NCI-H2227 (cell line): ENCODE measurements around the gene DLEC1.

Experiments used
- DNase-seq: peaks from one replicate; lab custom pipeline; 2025; ENCODE audit not compliant: unreplicated experiment; lab: John Stamatoyannopoulos, UW

DLEC1 gene

DNA sequence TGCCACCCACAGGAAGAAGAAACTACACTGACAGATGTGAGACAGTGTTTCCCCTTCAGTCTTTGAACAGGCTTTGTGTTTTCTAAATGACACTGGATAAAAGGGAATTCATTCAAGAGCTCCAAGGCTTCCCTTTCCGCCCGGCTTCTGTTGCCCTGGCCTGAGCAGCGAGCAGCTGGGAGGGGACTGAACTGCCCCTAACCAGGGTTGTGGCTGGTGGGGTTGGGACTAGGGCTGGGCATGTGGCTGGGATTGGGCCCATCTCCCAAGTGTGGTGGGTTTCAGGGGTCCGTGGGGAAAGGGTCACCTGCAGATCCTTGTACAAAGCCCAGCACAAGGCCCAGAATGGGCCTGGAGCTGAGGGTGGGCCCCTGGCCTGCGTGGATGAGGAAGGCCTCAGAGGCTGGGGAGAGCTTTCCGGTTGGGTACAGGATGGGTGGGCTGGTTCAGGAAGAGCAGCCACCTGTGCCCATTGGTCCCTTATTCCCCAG is 38.0 kb upstream of the DLEC1 start:
- DNase-seq = no peak

DNA sequence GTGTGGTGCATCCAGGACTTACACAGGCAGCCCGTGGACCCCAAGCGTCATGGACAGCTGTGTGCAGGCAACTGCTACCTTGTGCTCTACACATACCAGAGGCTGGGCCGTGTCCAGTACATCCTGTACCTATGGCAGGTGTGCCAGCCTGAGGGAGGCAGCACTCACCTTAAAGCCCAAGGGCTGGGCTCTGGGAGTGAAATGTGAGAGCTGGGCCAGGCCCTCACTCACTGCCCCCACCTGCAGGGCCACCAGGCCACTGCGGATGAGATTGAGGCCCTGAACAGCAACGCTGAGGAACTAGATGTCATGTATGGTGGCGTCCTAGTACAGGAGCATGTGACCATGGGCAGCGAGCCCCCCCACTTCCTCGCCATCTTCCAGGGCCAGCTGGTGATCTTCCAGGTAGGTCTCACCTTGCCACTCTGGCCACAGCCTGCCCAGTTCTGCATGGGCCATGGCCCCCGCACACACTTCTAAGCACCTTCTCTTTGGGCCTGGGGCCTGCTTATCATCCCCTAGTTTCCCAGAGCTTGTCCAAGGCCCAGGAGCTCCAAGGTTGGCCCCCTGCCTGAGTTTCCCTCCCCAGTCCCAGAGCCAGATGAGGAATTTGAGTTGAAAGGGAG is 37.4 kb upstream of the DLEC1 start:
- DNase-seq = no peak

DNA sequence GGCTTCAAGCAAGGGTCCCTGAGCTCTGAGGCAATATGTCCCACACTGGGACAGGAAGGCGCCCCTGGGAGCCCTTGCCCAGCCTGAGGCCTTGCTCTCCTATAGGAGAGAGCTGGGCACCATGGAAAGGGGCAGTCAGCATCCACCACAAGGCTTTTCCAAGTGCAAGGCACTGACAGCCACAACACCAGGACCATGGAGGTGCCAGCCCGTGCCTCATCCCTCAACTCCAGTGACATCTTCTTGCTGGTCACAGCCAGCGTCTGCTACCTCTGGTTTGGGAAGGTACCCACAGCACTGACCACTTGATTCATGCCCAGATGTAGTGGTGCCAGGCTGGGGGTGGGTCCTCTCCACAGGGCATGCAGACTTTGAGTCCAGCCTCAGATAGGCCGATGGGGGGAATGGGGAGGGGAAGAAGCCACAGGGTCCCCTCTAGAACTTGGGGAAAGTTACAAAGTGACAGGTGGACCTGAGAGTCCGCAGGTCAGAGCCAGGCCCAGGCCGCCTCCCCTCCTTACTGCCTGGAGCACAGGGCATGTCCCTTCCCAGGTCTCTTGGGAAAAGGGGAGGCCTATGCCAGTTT is 36.6 kb upstream of the DLEC1 start:
- no peak for DNase-seq

DNA sequence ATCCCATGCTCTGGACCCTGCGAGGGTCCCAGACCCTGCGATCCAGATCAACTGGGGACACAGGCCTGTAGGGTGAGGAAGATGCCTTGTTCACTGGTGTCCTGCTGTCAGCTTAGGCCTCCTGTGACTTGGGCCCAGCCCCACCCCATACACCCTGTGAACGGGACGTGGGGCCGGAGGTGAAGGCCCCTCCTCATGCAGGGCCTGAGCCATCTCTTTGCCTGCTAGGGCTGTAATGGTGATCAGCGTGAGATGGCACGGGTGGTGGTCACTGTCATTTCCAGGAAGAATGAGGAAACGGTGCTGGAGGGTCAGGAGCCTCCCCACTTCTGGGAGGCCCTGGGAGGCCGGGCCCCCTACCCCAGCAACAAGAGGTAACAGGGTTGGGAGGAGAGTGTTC is 36.1 kb upstream of the DLEC1 start:
- DNase-seq = no peak

DNA sequence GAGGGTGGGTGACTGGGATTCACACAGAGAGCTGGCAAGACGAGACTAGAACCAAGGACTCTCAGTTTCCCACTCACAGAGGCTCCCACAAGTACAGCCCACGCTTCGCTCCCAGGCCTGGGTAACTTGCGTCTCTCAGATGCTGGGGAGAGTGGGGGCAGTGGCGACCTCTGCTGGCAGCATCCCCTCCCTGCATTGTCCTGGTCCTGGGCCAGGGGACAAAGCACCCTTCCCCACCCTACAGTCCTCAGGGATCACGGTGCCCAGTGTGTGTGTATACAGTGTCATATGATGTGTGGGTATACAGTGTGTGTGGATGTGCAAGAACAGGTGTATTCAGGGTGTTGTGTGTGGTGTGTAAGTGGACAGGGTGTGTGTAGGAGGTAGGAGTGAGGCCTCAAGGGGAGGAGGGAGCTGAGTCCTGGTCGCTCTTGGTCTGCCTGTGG is 35.6 kb upstream of the DLEC1 start:
- DNase-seq = peak; percentile 28

DNA sequence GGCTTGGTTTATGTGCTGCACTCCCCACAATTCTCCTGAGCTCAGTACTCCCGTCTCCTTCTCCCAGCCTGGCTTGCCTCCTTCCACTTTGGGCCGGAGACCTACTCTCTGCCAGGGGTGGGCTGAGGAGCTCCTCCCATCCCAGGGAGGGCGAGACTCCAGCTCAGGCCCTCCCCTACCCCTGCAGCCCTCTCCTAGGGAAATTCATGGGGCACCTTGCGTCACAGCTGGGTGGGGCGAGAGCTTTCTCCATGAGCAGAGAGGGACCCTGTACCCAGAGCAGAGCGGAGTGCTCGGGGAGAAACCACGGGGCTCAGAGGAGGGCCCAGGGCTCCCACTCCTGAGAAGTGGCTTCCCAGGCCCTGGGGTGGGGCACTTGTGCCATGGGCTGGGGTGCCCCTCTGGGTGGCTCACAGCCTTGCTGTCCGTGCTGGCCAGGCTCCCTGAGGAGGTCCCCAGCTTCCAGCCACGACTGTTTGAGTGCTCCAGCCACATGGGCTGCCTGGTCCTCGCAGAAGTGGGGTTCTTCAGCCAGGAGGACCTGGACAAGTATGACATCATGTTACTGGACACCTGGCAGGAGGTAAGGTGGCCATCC is 35.1 kb upstream of the DLEC1 start:
- no peak for DNase-seq

DNA sequence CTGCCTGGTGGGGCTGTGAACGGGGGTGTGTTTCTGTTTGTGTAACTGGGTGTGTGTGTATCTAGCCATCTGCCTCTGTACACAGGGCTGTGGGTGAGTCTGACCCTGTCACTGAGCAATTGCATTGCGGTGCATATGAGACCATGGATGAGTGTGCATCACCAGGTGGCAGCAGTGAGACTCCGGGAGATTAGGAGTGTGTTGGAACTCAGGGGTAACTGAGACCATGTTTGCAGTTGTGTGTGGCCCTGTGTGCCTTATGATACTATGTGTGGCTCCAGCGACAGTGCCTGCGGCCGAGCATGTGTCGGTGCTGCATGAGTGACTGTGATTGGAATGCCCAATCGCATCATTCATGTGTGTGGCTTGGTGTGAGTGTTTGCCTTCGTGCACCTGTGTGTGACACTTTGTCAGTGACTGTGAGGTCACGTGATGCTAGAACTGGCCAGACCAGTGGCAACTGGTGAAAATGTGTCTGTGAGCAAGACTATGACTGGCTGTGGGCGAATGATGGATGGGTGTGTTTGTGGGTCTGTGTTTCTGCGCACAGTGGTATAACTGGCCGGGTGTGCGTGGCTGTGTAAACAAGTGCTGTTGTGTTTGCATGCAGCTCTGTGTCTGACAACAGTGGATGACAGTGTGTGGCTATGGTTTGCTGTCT is 34.5 kb upstream of the DLEC1 start:
- peak; percentile 58 for DNase-seq

DNA sequence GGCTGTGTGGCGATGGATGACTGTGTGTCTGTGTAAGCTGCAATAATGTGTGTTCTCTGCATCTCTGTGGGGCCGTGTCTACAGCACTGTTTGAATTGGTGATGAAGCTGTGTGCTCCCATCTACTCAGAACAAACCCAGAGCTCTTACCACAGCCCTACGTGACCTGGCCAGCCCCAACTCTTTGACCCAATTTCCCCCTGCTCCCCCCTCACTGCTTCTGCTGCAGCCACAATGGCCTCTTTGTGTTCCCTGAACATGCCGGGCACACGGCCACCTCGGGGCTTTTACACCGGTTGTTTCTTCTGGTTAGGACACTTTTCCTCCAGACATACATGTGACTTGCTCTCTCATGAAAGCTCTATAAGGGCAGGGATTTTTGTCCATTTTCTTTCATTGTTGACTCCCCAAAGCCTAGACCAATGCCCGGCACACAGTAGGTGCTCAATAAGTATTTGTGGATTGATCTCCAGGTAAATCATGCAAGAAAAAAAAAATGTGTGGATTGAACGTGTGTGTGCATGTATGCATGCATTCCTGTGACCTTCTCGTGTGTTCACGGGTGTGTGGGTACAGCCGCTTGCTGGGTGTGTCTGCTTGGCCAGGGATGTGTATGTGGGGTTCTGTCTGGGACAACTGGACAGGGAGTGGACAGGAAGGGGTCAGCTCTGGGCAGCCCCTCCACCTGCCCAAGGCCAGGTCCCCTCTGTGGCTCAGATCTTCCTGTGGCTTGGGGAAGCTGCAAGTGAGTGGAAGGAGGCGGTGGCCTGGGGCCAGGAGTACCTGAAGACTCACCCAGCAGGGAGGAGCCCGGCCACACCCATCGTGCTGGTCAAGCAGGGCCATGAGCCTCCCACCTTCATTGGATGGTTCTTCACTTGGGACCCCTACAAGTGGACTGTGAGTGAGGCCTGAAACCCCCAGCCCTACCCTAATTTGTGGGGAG is 33.7 kb upstream of the DLEC1 start:
- DNase-seq = no peak

DNA sequence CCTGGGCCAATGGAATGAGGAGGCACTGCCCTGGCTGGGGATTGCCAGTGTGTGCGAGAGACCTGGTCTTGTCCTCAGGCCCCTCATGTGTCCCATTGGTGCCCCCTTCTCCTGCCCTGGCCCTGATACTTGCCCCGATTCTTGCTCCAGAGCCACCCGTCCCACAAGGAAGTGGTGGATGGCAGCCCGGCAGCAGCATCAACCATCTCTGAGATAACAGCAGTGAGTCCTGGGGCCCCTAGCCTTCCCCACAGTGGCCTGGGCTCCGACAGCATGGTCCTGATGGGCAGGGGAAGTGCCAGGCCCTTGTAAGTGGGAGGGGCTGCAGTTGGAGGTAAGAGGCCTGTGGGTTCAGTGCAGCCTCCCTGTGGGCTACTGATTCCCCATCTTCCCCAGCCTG is 33.0 kb upstream of the DLEC1 start:
- DNase-seq = no peak

DNA sequence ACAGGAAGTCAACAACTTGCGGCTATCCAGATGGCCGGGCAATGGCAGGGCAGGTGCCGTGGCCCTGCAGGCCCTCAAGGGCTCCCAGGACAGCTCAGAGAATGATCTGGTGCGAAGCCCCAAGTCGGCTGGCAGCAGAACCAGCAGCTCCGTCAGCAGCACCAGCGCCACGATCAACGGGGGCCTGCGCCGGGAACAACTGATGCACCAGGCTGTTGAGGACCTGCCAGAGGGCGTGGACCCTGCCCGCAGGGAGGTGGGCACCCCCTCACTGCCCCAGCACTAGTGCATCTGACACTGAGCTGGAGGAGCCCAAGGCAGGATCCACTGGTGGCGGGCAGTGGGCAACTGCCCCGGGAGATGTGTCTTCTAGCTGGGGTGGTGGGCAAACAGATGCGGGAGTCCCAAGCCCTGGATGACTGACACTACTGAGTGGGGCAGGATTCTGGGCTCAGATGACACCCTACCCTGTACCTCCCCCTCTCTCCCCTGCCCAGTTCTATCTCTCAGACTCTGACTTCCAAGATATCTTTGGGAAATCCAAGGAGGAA is 32.5 kb upstream of the DLEC1 start:
- no peak for DNase-seq

DNA sequence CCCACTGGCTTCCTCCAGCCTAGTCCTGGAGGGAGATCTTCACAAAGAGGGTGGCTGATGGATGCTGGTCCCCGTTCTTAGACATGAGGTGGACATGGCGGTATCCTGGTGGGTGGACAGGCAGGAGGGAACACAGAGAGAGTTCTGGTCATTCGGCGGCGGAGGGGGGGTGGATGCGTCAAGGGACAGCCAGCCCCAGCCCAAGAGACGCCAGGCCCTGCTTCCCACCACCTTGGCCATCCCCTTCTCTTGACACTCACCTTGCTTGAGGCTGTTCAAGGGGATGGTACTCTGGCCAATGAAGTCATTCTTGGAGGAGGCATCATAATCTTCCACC is 31.3 kb upstream of the DLEC1 start:
- no peak for DNase-seq

DNA sequence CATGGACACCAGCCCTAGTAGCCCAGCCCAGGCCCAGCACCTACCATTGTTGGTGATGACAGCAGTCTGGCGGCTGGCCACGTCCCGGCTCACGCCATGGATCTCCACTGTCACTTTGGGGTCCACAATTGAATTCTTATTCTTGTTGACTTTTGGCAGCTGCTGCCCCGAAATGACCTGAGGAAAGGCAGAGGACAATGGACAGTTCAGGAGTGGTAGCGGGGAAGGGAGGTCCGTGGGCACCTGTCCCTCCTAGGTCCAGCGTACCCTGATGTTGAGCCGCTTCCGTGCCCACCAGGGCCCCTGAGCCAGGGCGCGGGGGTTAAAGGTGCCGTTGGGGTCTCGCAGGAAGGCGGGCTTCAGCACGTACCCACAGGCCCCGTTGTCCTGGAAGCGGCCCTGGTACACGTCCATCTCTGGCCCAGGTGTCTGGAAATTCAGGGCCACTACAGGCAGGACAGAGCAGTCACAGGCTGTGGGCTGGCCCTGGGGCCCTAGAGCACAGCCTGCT is 30.8 kb upstream of the DLEC1 start:
- DNase-seq = no peak

DNA sequence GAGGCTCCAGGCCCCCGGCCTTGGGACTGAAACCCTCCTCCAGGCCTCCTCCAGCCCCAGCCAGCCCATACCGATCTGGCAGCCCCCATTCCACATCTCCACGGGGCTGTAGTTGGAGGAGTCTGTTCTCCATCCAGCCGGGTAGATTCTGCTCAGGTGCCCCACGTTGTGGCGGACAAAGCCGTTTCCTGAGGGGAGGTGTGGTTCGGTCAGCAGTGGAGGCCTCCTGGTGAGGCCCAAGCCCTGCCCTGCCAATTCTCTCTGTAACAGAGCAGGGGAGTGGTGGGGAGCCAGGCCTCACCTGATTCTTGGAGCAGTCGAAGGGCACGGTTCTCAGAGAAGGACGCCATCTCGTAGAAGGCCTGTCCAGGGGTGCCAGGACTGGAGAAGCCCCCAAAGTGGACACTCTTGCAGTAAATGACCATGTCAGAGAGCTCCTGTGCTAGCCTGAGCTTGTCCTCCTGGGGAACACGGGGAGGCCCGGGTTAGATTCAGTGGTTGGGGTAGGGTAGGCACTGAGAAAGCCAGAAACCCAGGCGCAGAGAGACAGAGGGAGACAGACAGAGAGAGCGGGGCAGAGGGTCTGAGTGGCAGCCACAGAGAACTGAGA is 29.9 kb upstream of the DLEC1 start:
- DNase-seq = no peak

DNA sequence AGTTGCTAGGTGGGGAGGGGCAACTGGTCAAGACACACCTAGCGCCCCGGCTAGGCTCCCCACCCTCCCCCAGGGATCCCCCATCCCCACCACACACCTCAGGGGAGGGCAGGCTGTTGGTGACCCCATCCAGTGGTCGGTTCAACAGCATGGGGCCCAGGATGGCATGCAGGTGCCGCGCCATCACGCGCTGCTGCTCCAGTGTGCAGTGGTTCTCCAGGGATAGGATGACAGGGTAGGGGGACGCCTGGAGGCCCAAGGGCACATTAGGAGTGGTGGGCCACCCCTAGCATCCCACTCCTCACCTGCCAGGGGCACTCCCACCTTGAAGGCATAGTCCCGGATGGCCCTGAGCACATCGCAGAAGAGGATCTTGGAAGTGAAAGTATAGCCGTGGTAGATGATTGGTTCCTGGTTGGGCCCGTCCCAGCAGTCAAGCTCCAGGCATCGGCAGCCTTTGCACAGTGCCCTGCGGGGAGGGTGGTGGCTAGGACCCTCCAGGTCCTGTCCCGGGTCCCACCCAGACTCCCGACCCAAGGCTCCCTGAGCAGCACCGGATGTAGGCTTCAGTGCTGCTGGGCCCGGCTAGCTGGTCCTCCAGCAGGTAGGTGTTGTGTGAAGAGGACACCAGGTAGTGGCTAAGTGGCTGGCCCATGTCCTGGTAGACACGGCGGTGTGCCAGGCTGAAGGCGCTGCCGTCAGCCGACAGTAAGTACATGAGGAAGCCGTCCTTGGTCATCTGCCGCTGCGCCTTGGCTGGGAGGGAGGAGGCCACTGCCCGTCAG is 29.0 kb upstream of the DLEC1 start:
- DNase-seq = no peak

DNA sequence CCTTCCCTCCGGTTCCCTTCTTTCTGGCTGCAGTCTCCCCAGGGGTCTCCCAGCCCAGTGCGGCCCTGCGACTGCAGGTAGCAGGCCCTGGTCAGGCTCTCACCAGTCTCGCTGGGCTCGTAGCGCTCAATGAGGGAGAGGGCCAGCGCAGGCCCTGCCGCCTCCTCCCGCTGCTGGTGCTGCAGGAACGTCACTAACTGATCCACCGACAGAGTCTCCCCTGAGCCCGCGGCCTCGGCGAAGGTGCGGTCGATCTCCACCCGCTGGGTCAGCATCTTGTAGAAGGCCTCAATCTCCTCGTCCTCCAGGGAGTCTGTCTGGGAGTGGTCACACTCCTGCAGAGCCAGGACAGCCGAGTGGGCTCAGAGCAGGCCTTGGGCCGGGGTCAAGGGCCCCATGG is 27.9 kb upstream of the DLEC1 start:
- no peak for DNase-seq

DNA sequence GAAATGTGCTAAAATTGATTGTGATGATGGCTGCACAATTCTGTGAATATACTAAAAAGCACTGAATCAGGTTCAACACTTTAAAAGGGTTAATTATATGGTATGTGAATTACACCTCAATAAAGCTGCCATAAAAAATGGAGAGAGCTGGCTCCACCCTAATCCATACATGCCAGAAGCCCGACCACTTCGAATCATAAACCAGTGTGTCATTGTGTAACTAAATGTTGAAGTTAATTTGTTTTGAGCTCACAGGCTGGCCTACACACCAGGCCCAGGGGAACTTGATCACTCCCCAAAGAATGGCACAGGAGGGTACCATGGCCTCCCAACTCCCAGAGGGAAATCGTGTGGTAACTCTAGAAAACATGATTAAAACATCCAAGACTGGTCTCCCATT is 23.5 kb upstream of the DLEC1 start:
- DNase-seq = no peak

DNA sequence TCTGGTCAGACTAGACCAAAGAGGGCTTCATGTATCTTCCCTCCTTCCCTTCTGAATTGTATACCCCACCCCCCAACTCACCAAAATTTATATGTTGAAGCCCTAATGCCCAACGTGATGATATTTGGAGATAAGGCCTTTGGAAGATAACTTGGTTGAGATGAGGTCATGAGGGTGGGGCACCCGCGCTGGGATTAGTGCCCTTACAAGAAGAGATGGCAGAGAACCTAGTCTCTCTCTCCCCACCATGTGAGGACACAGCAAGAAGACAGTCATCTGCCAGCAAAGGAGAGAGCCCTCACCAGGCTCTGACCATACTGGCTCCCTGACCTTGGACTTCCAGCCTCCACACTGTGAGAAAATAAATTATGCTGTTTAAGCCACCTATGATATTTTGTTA is 23.0 kb upstream of the DLEC1 start:
- DNase-seq = no peak

DNA sequence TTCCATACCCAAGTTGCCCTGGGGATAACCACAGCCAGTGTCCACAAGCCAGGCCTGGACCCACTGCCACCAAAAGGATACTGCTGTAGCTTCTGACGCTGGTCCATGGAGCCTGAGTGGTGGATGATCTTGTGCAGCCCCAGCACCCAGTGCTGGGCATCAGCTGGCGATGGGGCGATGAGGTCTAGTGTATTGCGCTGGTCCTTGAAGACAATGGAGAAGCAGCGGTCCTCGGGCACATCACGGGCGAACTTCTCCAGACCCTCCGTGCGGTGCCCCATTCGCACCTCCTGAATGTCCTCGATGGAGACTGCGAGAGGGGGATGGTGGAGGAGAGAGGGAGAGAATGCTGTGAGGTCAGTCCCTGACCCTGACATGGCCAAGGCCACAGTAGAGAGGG is 22.6 kb upstream of the DLEC1 start:
- no peak for DNase-seq

DNA sequence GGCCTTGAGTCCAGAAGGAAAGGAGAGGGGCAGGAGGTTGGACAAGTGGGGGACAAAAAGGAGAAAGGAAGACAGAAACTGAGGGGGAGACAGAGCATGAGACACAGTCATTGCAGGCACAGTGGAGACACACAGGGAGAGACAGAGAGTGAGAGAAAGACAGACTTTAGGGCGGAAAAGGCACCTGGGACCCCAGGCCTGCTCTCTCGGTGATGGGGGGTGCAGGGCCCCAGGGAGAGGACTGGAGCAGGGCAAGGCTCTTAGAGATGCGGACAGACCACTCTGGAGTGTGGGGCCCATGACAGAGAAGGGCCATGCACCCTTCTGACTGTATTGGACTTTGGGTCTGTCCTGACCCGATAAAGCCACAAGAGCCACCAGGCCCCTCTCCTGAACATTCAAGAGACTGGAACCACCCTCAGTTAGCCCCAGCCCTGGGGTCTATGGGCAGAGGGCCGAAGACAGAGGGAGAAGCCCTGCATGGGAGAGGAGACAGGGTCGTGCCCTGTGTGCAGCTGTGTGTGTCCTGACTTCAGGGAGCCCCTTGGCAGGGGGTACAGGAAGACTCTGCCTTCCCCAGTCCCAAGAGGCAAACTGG is 22.1 kb upstream of the DLEC1 start:
- DNase-seq = no peak
